Measurements from ENCODE around the gene ELF2. TPM values are rescaled to one million over a fixed set of nuclear protein-coding genes. Genes with fewer than 3 reads are reported as not detected.

The ELF2 gene
- total and polyA plus RNA-seq, 2 donors from 2014 or later: 12.8 to 58.5 TPM

DNA sequence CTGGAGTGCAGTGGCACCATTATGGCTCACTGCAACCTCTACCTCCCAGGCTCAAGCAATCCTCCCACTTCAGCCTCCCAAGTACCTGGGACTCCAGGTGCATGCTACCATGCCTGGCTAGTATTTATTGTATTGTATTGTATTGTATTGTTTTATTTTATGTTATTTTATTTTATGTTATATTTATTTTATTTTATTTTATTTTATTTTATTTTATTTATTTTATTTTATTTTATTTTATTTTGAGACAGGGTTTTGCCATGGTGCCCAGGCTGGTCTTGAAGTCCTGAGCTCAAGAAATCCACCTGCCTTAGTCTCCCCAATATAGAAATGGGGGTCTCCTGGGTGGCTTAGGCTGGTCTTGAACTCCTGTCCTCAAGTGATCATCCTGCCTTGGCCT is 42.6 kb downstream of the ELF2 start:
- Histone ChIP-seq H3K27me3 (ENCODE audit: control insufficient read depth, insufficient read depth, low read length) (no peaks in the 10 kb centered on the region), H3K9ac (ENCODE audit: low read length in 3 of 3) (no peak overlapping the region), H3K9me3 (ENCODE audit: control insufficient read depth in 2 of 3, insufficient read depth in 1 of 3, low read length in 3 of 3) (no peaks in the 10 kb centered on the region), H3K36me3 (ENCODE audit: control insufficient read depth in 2 of 3, insufficient read depth in 3 of 3, low read length in 3 of 3) (peaks cover 0 to 11% (median 0%) of the 10 kb centered on the region in 3 donors), H3K27ac (ENCODE audit: low read depth in 2 of 2, low read length in 2 of 2) (no peak overlapping the region), H3K4me3 (ENCODE audit: low read length in 3 of 3) (no peak overlapping the region), H3K4me1 (ENCODE audit: control insufficient read depth in 2 of 3, insufficient read depth in 2 of 3, low read depth in 1 of 3, low read length in 3 of 3) (no peaks in the 10 kb centered on the region)
- TF ChIP-seq, protein P1, sequence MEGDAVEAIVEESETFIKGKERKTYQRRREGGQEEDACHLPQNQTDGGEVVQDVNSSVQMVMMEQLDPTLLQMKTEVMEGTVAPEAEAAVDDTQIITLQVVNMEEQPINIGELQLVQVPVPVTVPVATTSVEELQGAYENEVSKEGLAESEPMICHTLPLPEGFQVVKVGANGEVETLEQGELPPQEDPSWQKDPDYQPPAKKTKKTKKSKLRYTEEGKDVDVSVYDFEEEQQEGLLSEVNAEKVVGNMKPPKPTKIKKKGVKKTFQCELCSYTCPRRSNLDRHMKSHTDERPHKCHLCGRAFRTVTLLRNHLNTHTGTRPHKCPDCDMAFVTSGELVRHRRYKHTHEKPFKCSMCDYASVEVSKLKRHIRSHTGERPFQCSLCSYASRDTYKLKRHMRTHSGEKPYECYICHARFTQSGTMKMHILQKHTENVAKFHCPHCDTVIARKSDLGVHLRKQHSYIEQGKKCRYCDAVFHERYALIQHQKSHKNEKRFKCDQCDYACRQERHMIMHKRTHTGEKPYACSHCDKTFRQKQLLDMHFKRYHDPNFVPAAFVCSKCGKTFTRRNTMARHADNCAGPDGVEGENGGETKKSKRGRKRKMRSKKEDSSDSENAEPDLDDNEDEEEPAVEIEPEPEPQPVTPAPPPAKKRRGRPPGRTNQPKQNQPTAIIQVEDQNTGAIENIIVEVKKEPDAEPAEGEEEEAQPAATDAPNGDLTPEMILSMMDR (IDR thresholded peaks at IDR 0.05; ENCODE audit: borderline replicate concordance, extremely low read depth, insufficient read depth): no peak
- FAIRE-seq (no peak), DNase-seq (no peak)
- intact Hi-C loops (cut with DNase I): no loop called here

DNA sequence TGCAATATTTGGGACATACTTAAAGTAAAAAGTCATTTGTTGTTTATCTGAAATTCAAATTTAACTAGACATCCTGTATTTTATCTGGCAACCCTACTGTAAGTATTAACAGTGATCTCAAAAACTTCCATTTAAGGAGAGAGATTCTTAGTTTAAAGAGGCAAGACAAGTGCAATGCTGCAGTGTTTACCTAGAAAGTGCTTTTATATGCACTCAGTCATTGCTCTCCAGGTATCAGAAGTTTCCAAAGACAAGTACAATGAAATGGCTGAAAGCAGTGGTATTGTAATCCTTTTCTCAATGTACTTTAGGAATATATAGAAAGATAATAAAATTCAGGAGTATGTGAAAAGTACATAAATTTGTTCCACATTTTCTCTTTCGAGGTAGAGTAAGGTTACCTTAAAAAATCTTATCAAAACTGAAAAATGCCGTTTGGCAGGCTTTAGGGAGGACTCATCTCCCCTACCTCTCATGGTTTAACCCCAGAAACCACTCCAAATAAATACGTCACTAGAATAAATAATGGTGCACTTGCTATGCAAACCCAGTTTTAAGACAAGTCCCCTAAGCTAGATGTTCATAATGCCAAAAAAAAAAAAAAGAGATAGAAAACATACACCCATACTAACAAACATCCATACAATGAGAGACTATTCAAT is 45.7 kb downstream of the ELF2 start:
- Histone ChIP-seq H3K27me3 (ENCODE audit: control insufficient read depth, insufficient read depth, low read length) (no peaks in the 10 kb centered on the region), H3K4me1 (ENCODE audit: control insufficient read depth in 2 of 3, insufficient read depth in 2 of 3, low read depth in 1 of 3, low read length in 3 of 3) (no peaks in the 10 kb centered on the region), H3K4me3 (ENCODE audit: low read length in 3 of 3) (no peak overlapping the region), H3K9ac (ENCODE audit: low read length in 3 of 3) (no peak overlapping the region), H3K9me3 (ENCODE audit: control insufficient read depth in 2 of 3, insufficient read depth in 1 of 3, low read length in 3 of 3) (no peaks in the 10 kb centered on the region), H3K36me3 (ENCODE audit: control insufficient read depth in 2 of 3, insufficient read depth in 3 of 3, low read length in 3 of 3) (peaks cover 0 to 6% (median 0%) of the 10 kb centered on the region in 3 donors), H3K27ac (ENCODE audit: low read depth in 2 of 2, low read length in 2 of 2) (no peak overlapping the region)
- intact Hi-C loops (cut with DNase I): no loop called here
- DNase-seq: no peak
- TF ChIP-seq, protein P1 (IDR thresholded peaks at IDR 0.05; ENCODE audit: borderline replicate concordance, extremely low read depth, insufficient read depth): no peak
- no peak for FAIRE-seq

DNA sequence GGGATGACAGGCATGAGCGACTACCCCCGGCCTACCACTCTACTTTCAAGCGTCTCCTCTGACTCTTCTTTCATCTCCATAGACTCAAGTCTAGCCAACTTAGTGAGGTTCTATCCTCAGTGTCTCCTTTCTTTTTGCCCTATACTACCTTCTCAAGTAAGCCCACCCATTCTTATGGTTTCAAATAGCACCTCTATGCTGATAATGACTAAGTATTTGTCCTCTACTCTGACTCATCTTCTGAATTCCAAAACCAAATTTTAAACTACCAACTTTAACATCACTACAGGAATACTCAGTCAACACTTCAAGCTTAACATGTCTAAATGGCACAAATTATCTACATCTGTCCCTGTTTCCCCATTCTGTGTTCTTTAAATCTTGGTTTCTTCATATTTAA is 47.8 kb downstream of the ELF2 start:
- no peaks in the 10 kb centered on the region for H3K9me3 ChIP-seq (ENCODE audit: control insufficient read depth in 2 of 3, insufficient read depth in 1 of 3, low read length in 3 of 3)
- no peak overlapping the region for H3K27ac ChIP-seq (ENCODE audit: low read depth in 2 of 2, low read length in 2 of 2)
- intact Hi-C loops (cut with DNase I): no loop called here
- peaks cover 0 to 5% (median 0%) of the 10 kb centered on the region in 3 donors for H3K36me3 ChIP-seq (ENCODE audit: control insufficient read depth in 2 of 3, insufficient read depth in 3 of 3, low read length in 3 of 3)
- H3K9ac ChIP-seq (ENCODE audit: low read length in 3 of 3): no peak overlapping the region
- H3K4me3 ChIP-seq (ENCODE audit: low read length in 3 of 3): no peak overlapping the region
- no peaks in the 10 kb centered on the region for H3K27me3 ChIP-seq (ENCODE audit: control insufficient read depth, insufficient read depth, low read length)
- TF ChIP-seq, protein P1 (IDR thresholded peaks at IDR 0.05; ENCODE audit: borderline replicate concordance, extremely low read depth, insufficient read depth): no peak
- DNase-seq (no peak), FAIRE-seq (no peak)
- no peaks in the 10 kb centered on the region for H3K4me1 ChIP-seq (ENCODE audit: control insufficient read depth in 2 of 3, insufficient read depth in 2 of 3, low read depth in 1 of 3, low read length in 3 of 3)

DNA sequence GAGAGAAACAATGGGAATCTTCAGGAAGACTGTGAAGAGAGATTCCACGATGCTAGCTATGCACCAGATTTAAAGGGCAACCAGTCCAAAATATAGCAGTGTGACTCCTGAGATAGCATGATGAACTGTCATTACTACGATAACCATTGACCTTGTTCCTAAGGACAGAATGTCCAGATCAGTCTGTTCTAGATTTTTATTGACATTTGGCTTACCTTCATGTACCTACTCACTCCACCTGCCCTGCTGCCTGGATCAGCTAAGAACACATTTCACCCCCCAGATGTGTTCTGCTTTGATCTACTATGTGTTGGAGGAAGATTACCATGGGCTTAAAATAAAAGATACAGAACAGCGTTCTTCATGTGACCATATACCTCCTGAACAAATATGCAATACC is 50.1 kb downstream of the ELF2 start:
- Histone ChIP-seq H3K27ac (ENCODE audit: low read depth in 2 of 2, low read length in 2 of 2) (no peak overlapping the region), H3K4me3 (ENCODE audit: low read length in 3 of 3) (no peak overlapping the region), H3K4me1 (ENCODE audit: control insufficient read depth in 2 of 3, insufficient read depth in 2 of 3, low read depth in 1 of 3, low read length in 3 of 3) (no peaks in the 10 kb centered on the region), H3K36me3 (ENCODE audit: control insufficient read depth in 2 of 3, insufficient read depth in 3 of 3, low read length in 3 of 3) (peaks cover 0 to 2% (median 0%) of the 10 kb centered on the region in 3 donors), H3K9ac (ENCODE audit: low read length in 3 of 3) (no peak overlapping the region), H3K27me3 (ENCODE audit: control insufficient read depth, insufficient read depth, low read length) (no peaks in the 10 kb centered on the region), H3K9me3 (ENCODE audit: control insufficient read depth in 2 of 3, insufficient read depth in 1 of 3, low read length in 3 of 3) (no peaks in the 10 kb centered on the region)
- FAIRE-seq: no peak
- intact Hi-C loops (cut with DNase I): no loop called here
- TF ChIP-seq, protein P1 (IDR thresholded peaks at IDR 0.05; ENCODE audit: borderline replicate concordance, extremely low read depth, insufficient read depth): no peak
- DNase-seq: no peak
